Esophagus squamous epithelium (tissue), 4 donors: Measurements from ENCODE around the gene FRMD3.

Experiments used
- CTCF ChIP-seq, 6 experiments: fragments of 450-650 bp in 4 of 6; fragments of 200-600 bp in 2 of 6; sonication (generic) in 2 of 6; IDR thresholded peaks; one replicate each; pipeline ENCODE4 v1.5.1; 2016 to 2019; ENCODE audit warnings: antibody characterized with exemption in 6 of 6, mild to moderate bottlenecking in 4 of 6, moderate library complexity in 4 of 6
- POLR2A ChIP-seq, 4 donors: fragments of 450-650 bp; IDR thresholded peaks; one replicate each; pipeline ENCODE4 v1.6.1; 2017; ENCODE audit warnings: antibody characterized with exemption in 4 of 4, mild to moderate bottlenecking in 4 of 4, moderate library complexity in 3 of 4

GRCh38 chr9:83208065-83208850, 329.9 kb downstream of the FRMD3 start:
- TF ChIP-seq CTCF (IDR thresholded peaks at IDR 0.05) = no peak
- no peak for TF ChIP-seq POLR2A (IDR thresholded peaks at IDR 0.05)
